Lung (tissue), 13 donors: ENCODE data around the gene SCAF1. TPM values are rescaled to one million over a fixed set of nuclear protein-coding genes. Genes with fewer than 3 reads are reported as not detected.
A peak's percentile ranks its signal among the peaks of the same experiment; 100 is the strongest.

ENCODE experiments used
- ATAC-seq: fragments of 200-7000 bp; cut with Tn5 transposase; one replicate; pipeline ENCODE4 v1.9.1; 2020; ENCODE audit warnings: moderate number of reproducible peaks; ENCODE audit not compliant: insufficient read depth, low FRiP score
- DNase-seq, 3 donors: peaks; one replicate each; pipeline ENCODE4 v3.0.0-alpha.2; 2013 to 2017
- H3K27ac ChIP-seq, 2 donors: one replicate each; pipeline ENCODE4 v1.5.1; 2013; ENCODE audit warnings: mild to moderate bottlenecking in 2 of 2, moderate library complexity in 2 of 2, control low read depth in 1 of 2, inconsistent platforms in 1 of 2, low read depth in 1 of 2, low read length in 1 of 2
- H3K27me3 ChIP-seq, 3 donors: one replicate each; pipeline ENCODE4 v1.5.1; 2013; ENCODE audit warnings: low read length in 2 of 3; ENCODE audit not compliant: control insufficient read depth in 3 of 3, insufficient read depth in 3 of 3
- H3K36me3 ChIP-seq, 4 donors: one replicate each; pipeline ENCODE4 v1.5.1; 2013; ENCODE audit warnings: low read length in 4 of 4, mild to moderate bottlenecking in 1 of 4, moderate library complexity in 1 of 4; ENCODE audit not compliant: control insufficient read depth in 4 of 4, insufficient read depth in 4 of 4
- H3K4me1 ChIP-seq, 5 donors: one replicate each; pipeline ENCODE4 v1.5.1; 2013; ENCODE audit warnings: low read length in 5 of 5, mild to moderate bottlenecking in 2 of 5, moderate library complexity in 1 of 5; ENCODE audit not compliant: control insufficient read depth in 5 of 5, insufficient read depth in 5 of 5
- H3K4me3 ChIP-seq: one replicate; pipeline ENCODE4 v1.5.1; 2013; ENCODE audit warnings: mild to moderate bottlenecking, control low read depth, moderate library complexity
- H3K9ac ChIP-seq, 2 donors: one replicate each; pipeline ENCODE4 v1.5.1; 2013; ENCODE audit warnings: low read length in 2 of 2, control low read depth in 1 of 2; ENCODE audit not compliant: insufficient read depth in 1 of 2
- H3K9me3 ChIP-seq, 4 donors: one replicate each; pipeline ENCODE4 v1.5.1; 2013; ENCODE audit warnings: low read length in 3 of 4, mild to moderate bottlenecking in 1 of 4, moderate library complexity in 1 of 4; ENCODE audit not compliant: control insufficient read depth in 4 of 4, insufficient read depth in 3 of 4
- WGBS, 2 donors: extraction: QIAGEN DNeasy Blood & Tissue Kit; methylation state at CpG; one replicate each; pipeline ENCODE4 v1.1.7; 2013; 5-methylcytosine and 5-hydroxymethylcytosine counted together
- polyA plus RNA-seq, 2 donors: library from polyadenylated mRNA; stranded (reverse); fragments of 200-250 nt; gene quantifications; one replicate each; pipeline ENCODE4 v1.2.1, GENCODE V29; 2013
- small RNA-seq: library from RNA; depleted of rRNA; stranded (forward); fragments of <200 nt; gene quantifications from one replicate; pipeline ENCODE3, GENCODE V24; 2014; ENCODE audit warnings: low replicate concordance
- total RNA-seq, 2 donors: library from RNA; depleted of rRNA in 1 of 2; stranded (reverse); fragments of >200 nt in 1 of 2; gene quantifications; one replicate each; pipeline ENCODE4 v1.2.1, GENCODE V29; 2014 to 2021
- TF ChIP-seq, protein P1 (sequence below): IDR thresholded peaks from 2 replicates; pipeline ENCODE4 v1.5.1; 2012; ENCODE audit warnings: mild to moderate bottlenecking; ENCODE audit errors: control extremely low read depth, extremely low read depth
- donor health status: control.
- donor health status: control.
- donor health status: Bipolar disorder and iron deficiency.
- donor health status: healthy.
- donor health status: DM: yes; HTN: yes; CAD: no.

Gene SCAF1
- total and polyA plus RNA-seq, 4 donors: 22.5 to 80.2 (median 25.5) TPM

DNA sequence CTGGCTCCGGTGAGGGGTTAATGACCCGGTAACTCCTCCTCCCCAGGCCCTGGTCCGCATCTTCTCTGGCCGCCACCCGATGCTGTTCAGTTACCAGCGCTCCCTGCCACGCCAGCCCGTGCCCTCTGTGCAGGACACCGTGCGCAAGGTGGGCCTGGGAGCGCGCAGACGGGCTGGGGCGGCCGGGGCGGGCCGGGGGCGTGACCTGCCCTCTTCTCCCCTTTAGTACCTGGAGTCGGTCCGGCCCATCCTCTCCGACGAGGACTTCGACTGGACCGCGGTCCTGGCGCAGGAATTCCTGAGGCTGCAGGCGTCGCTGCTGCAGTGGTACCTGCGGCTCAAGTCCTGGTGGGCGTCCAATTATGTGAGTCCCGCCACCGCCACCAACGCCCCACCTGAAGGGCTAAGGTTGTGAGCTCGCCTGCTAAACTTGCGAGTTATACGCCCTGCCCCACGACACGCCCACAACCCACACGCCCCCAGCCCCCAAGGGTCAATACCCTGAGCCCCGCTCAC, 59.3 kb downstream of the SCAF1 start:
- Histone ChIP-seq H3K27ac (no peak overlapping the region), H3K9ac (no peak overlapping the region), H3K9me3 (no peaks in the 10 kb centered on the region), H3K36me3 (peaks cover 0 to 5% (median 2%) of the 10 kb centered on the region in 4 donors), H3K4me3 (no peak overlapping the region), H3K4me1 (no peaks in the 10 kb centered on the region), H3K27me3 (no peaks in the 10 kb centered on the region)
- DNase-seq: peak in 1 of 3 donors; percentile 12
- ATAC-seq: no peak
- WGBS, 2 donors: 58 to 69% methylated on average over 37 to 40 of the region's 40 CpGs
- TF ChIP-seq, protein P1, sequence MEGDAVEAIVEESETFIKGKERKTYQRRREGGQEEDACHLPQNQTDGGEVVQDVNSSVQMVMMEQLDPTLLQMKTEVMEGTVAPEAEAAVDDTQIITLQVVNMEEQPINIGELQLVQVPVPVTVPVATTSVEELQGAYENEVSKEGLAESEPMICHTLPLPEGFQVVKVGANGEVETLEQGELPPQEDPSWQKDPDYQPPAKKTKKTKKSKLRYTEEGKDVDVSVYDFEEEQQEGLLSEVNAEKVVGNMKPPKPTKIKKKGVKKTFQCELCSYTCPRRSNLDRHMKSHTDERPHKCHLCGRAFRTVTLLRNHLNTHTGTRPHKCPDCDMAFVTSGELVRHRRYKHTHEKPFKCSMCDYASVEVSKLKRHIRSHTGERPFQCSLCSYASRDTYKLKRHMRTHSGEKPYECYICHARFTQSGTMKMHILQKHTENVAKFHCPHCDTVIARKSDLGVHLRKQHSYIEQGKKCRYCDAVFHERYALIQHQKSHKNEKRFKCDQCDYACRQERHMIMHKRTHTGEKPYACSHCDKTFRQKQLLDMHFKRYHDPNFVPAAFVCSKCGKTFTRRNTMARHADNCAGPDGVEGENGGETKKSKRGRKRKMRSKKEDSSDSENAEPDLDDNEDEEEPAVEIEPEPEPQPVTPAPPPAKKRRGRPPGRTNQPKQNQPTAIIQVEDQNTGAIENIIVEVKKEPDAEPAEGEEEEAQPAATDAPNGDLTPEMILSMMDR: no peak

GRCh38 chr19:49704888-49705642, 63.1 kb downstream of the SCAF1 start:
- TF ChIP-seq, protein P1: no peak
- WGBS, 2 donors: 88% methylated on average over 22 of the region's 22 CpGs
- ATAC-seq: no peak

GRCh38 chr19:49705919-49706318, 63.9 kb downstream of the SCAF1 start:
- WGBS, 2 donors: 91 to 93% methylated on average over 16 of the region's 16 CpGs
- Histone ChIP-seq H3K9me3 (no peaks in the 10 kb centered on the region), H3K4me1 (no peaks in the 10 kb centered on the region), H3K27me3 (no peaks in the 10 kb centered on the region), H3K36me3 (peaks cover 0 to 5% (median 0%) of the 10 kb centered on the region in 4 donors), H3K27ac (no peak overlapping the region), H3K4me3 (no peak overlapping the region), H3K9ac (no peak overlapping the region)
- ATAC-seq (no peak), DNase-seq (no peak)
- TF ChIP-seq, protein P1: no peak

More at GRCh38 chr19:49704888-49705642, 63.1 kb downstream of the SCAF1 start:
- Histone ChIP-seq H3K27ac (no peak overlapping the region), H3K9me3 (no peaks in the 10 kb centered on the region), H3K36me3 (peaks cover 0 to 5% (median 0%) of the 10 kb centered on the region in 4 donors), H3K4me3 (no peak overlapping the region), H3K4me1 (no peaks in the 10 kb centered on the region), H3K9ac (no peak overlapping the region), H3K27me3 (no peaks in the 10 kb centered on the region)
- DNase-seq: no peak

Small RNAs within 50 kb of the gene (small RNA-seq; reads per million reads assigned to genes)
- gene MIR5088: not detected

Other genes with a start within 250 kb of the SCAF1 start
- not detected for gene PTH2, start 218.8 kb upstream of the SCAF1 start, total RNA-seq
- not detected for gene PTH2, start 218.8 kb upstream of the SCAF1 start, polyA plus RNA-seq
- gene GFY, start 216.8 kb upstream of the SCAF1 start, total RNA-seq: not detected
- gene GFY, start 216.8 kb upstream of the SCAF1 start, polyA plus RNA-seq: not detected
- gene SLC17A7, start 200.7 kb upstream of the SCAF1 start, total RNA-seq: under 1 TPM; 0.31 to 0.51 TPM
- under 1 TPM; 0.10 to 0.30 TPM for gene SLC17A7, start 200.7 kb upstream of the SCAF1 start, polyA plus RNA-seq
- gene PIH1D1, start 190.4 kb upstream of the SCAF1 start, total RNA-seq: 10 to 100 TPM; 65.7 to 65.9 TPM
- 10 to 100 TPM; 63.7 to 66.6 TPM for gene PIH1D1, start 190.4 kb upstream of the SCAF1 start, polyA plus RNA-seq
- gene ALDH16A1, start 189.0 kb upstream of the SCAF1 start, total RNA-seq: 10 to 100 TPM; 21.1 to 53.3 TPM
- 10 to 100 TPM; 36.1 to 38.7 TPM for gene ALDH16A1, start 189.0 kb upstream of the SCAF1 start, polyA plus RNA-seq
- 1 to 10 TPM; 2.9 to 8.9 TPM for gene FLT3LG, start 168.0 kb upstream of the SCAF1 start, total RNA-seq
- 10 to 100 TPM in 1 of 2 donors, 1 to 10 TPM in 1; 9.5 to 15.0 TPM for gene FLT3LG, start 168.0 kb upstream of the SCAF1 start, polyA plus RNA-seq
- 1,000 to 10,000 TPM; 1,499 to 2,532 TPM for gene RPL13A, start 154.6 kb upstream of the SCAF1 start, total RNA-seq
- gene RPL13A, start 154.6 kb upstream of the SCAF1 start, polyA plus RNA-seq: 1,000 to 10,000 TPM; 2,431 to 2,816 TPM
- 1,000 to 10,000 TPM; 1,558 to 1,973 TPM for gene RPS11, start 145.8 kb upstream of the SCAF1 start, total RNA-seq
- gene RPS11, start 145.8 kb upstream of the SCAF1 start, polyA plus RNA-seq: 1,000 to 10,000 TPM; 4,071 to 4,654 TPM
- gene FCGRT, start 129.5 kb upstream of the SCAF1 start, total RNA-seq: 100 to 1,000 TPM; 184 to 271 TPM
- 100 to 1,000 TPM; 233 to 247 TPM for gene FCGRT, start 129.5 kb upstream of the SCAF1 start, polyA plus RNA-seq
- 10 to 100 TPM; 14.1 to 39.2 TPM for gene RCN3, start 114.2 kb upstream of the SCAF1 start, total RNA-seq
- 10 to 100 TPM; 29.3 to 32.6 TPM for gene RCN3, start 114.2 kb upstream of the SCAF1 start, polyA plus RNA-seq
- 10 to 100 TPM; 40.9 to 48.1 TPM for gene NOSIP, start 61.7 kb upstream of the SCAF1 start, total RNA-seq
- 10 to 100 TPM; 77.1 to 84.2 TPM for gene NOSIP, start 61.7 kb upstream of the SCAF1 start, polyA plus RNA-seq
- 10 to 100 TPM in 1 of 2 donors, 1 to 10 TPM in 1; 5.1 to 11.7 TPM for gene PRRG2, start 60.9 kb upstream of the SCAF1 start, total RNA-seq
- 10 to 100 TPM in 1 of 2 donors, 1 to 10 TPM in 1; 9.0 to 10.5 TPM for gene PRRG2, start 60.9 kb upstream of the SCAF1 start, polyA plus RNA-seq
- gene PRR12, start 51.0 kb upstream of the SCAF1 start, total RNA-seq: 10 to 100 TPM; 18.0 to 32.4 TPM
- gene PRR12, start 51.0 kb upstream of the SCAF1 start, polyA plus RNA-seq: 10 to 100 TPM in 1 of 2 donors, 1 to 10 TPM in 1; 7.6 to 15.5 TPM
- 10 to 100 TPM; 26.3 to 71.6 TPM for gene RRAS, start 2.1 kb upstream of the SCAF1 start, total RNA-seq
- gene RRAS, start 2.1 kb upstream of the SCAF1 start, polyA plus RNA-seq: 100 to 1,000 TPM; 140 to 180 TPM
- gene IRF3, start 23.6 kb downstream of the SCAF1 start, total RNA-seq: 10 to 100 TPM; 52.8 to 97.3 TPM
- gene IRF3, start 23.6 kb downstream of the SCAF1 start, polyA plus RNA-seq: 10 to 100 TPM; 70.7 to 92.2 TPM
- gene BCL2L12, start 23.7 kb downstream of the SCAF1 start, total RNA-seq: 10 to 100 TPM in 1 of 2 donors, 1 to 10 TPM in 1; 3.5 to 26.1 TPM
- 10 to 100 TPM; 18.3 to 23.5 TPM for gene BCL2L12, start 23.7 kb downstream of the SCAF1 start, polyA plus RNA-seq
- 100 to 1,000 TPM; 124 to 130 TPM for gene PRMT1, start 35.1 kb downstream of the SCAF1 start, total RNA-seq
- gene PRMT1, start 35.1 kb downstream of the SCAF1 start, polyA plus RNA-seq: 100 to 1,000 TPM; 122 to 254 TPM
- gene ADM5, start 47.4 kb downstream of the SCAF1 start, total RNA-seq: 1 to 10 TPM in 1 of 2 donors, under 1 TPM in 1; 0.60 to 4.2 TPM
- gene ADM5, start 47.4 kb downstream of the SCAF1 start, polyA plus RNA-seq: 1 to 10 TPM; 2.5 to 3.5 TPM
- 1 to 10 TPM; 3.6 to 5.9 TPM for gene CPT1C, start 48.9 kb downstream of the SCAF1 start, total RNA-seq
- gene CPT1C, start 48.9 kb downstream of the SCAF1 start, polyA plus RNA-seq: 1 to 10 TPM; 2.7 to 3.4 TPM
- under 1 TPM; 0.23 to 0.83 TPM for gene TSKS, start 121.1 kb downstream of the SCAF1 start, total RNA-seq
- gene TSKS, start 121.1 kb downstream of the SCAF1 start, polyA plus RNA-seq: under 1 TPM; 0.56 to 0.65 TPM
- gene AP2A1, start 124.8 kb downstream of the SCAF1 start, total RNA-seq: 10 to 100 TPM; 44.9 to 87.2 TPM
- 10 to 100 TPM; 31.5 to 64.0 TPM for gene AP2A1, start 124.8 kb downstream of the SCAF1 start, polyA plus RNA-seq
- 10 to 100 TPM; 33.9 to 36.8 TPM for gene FUZ, start 171.1 kb downstream of the SCAF1 start, total RNA-seq
- 10 to 100 TPM; 18.4 to 26.5 TPM for gene FUZ, start 171.1 kb downstream of the SCAF1 start, polyA plus RNA-seq
- gene MED25, start 176.1 kb downstream of the SCAF1 start, total RNA-seq: 10 to 100 TPM; 43.6 to 75.2 TPM
- 10 to 100 TPM; 42.6 to 52.6 TPM for gene MED25, start 176.1 kb downstream of the SCAF1 start, polyA plus RNA-seq
- 100 to 1,000 TPM in 1 of 2 donors, 10 to 100 TPM in 1; 77.4 to 115 TPM for gene PTOV1, start 208.9 kb downstream of the SCAF1 start, total RNA-seq
- gene PTOV1, start 208.9 kb downstream of the SCAF1 start, polyA plus RNA-seq: 100 to 1,000 TPM in 1 of 2 donors, 10 to 100 TPM in 1; 62.9 to 101 TPM
- gene PNKP, start 225.4 kb downstream of the SCAF1 start, total RNA-seq: 100 to 1,000 TPM in 1 of 2 donors, 10 to 100 TPM in 1; 44.7 to 120 TPM
- gene PNKP, start 225.4 kb downstream of the SCAF1 start, polyA plus RNA-seq: 10 to 100 TPM; 53.3 to 75.1 TPM
- gene AKT1S1, start 235.1 kb downstream of the SCAF1 start, total RNA-seq: 10 to 100 TPM in 1 of 2 donors, 1 to 10 TPM in 1; 6.7 to 39.5 TPM
- gene AKT1S1, start 235.1 kb downstream of the SCAF1 start, polyA plus RNA-seq: 10 to 100 TPM; 32.2 to 46.4 TPM
- gene TBC1D17, start 235.5 kb downstream of the SCAF1 start, total RNA-seq: 10 to 100 TPM; 23.3 to 52.9 TPM
- 10 to 100 TPM; 27.6 to 37.1 TPM for gene TBC1D17, start 235.5 kb downstream of the SCAF1 start, polyA plus RNA-seq